Stimulated activated CD8-positive, alpha-beta memory T cell treated with anti-CD3 and anti-CD28 coated beads, Interleukin-12 subunit alpha, Interleukin-12 subunit beta, amount 100 ng/mL, for 24 hours (primary cell): ENCODE results near the gene RNF123.
"Not testable (repeated sequence)": the region's sequence is repeated elsewhere in the genome, so short reads cannot be mapped to it uniquely, and the experiment has no call there.

Experiments
- DNase-seq: peaks from one replicate; pipeline ENCODE4 v3.0.0-alpha.2; 2020; ENCODE audit errors: extremely low read depth

Gene RNF123

DNA sequence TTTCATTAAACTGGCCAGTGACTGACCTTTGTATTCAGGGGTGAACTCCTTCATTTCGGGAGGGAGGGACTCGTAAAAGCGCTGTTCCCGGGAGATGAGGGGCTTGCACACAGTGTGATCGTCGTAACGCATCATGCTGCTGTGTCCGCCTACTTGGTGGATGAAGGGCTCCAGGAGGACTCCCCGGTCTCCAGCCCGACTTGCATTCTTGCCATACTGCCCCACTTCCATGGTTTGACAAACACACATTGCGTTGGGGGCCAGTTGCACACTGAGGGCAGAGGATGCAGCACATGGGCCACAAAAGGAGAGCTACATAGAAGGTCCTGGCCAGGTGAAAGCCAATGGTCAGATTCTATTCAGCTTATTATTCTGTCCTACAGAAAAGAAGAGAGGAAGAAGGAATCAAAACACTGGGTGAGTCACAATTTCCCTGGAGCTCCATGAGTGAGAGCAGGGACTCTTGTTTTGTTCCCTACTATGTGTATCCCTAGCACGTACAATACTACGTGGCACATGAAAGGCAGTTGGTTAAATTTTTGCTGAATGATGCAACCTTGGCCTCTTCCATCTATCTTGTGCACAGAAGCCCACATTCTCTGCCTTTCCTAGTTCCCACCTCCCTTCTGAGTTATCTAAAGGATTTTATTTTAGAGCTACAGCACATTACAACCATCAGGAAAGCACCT lies 58.6 kb downstream of the RNF123 start:
- no peak for DNase-seq

DNA sequence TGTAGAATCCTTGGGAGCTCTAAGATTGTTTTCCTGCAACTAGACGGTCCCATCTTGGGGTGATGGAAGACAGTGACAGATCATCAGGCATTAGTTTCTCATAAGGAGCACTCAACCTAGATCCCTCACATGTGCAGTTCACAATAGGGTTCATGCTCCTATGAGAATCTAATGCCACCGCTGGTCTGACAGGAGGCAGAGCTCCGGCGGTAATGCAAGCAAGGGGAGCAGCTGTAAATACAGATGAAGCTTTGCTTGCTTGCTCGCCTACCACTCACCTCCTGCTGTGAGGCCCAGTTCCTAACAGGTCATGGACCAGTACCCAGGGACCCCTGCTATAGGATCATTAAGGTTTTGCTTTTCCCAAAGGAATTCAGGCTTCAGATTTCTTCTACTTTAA lies 59.5 kb downstream of the RNF123 start:
- not testable (repeated sequence) for DNase-seq

DNA sequence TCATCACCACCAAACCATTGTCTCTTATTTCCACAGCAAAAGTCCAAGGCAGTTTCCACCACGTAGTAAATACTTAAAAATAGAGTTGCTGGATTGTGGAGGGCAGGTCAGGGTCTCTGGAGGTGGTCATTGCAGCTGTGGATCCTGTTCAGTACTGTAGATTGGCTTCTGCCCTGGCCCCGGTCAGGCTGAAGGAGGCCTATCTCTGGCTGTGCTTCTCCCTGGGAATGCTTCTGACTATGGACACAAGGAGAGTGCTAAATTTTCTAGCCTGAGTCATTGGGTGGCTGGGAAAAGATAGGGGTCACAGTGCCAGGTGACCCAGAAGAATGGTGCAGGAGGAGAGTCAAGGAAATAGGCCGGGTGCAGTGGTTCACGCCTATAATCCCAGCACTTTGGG lies 60.7 kb downstream of the RNF123 start:
- no peak for DNase-seq

DNA sequence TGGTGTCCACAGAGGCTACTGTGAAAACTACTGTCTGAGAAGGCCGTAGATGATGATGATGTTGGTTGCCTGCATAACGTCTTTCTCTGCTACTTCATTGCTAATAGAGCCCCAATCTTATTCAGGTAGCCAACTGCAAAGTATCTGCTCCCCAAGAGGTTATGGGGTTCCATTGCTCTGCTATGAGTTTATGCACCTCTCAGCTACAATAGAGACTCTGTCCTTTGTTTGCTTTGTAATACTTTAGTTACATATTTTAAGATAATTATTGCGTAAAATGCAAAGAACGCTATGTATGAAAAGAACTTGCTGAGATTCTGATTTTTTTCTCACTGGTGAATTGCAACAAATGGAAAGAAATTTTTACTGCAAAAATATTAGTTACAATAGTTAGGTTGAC lies 62.1 kb downstream of the RNF123 start:
- no peak for DNase-seq

DNA sequence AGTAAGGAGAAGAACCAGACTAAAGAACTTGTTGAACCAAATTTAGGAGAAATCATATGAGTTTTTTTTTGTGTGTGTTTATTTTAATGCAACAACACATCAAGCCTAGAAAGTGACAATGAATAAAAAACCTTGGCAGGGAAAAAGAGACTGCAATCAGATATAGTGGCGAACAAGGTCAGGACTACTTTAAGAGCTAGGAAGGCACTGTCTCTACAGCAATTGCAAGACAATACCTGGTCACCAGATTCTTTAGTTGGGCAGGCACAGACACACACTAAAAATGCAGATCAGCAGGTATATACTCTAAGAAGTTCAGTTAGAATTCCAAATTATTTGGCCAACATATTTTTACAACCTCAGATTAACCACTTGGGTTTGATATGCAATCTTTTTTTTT lies 65.2 kb downstream of the RNF123 start:
- no peak for DNase-seq

DNA sequence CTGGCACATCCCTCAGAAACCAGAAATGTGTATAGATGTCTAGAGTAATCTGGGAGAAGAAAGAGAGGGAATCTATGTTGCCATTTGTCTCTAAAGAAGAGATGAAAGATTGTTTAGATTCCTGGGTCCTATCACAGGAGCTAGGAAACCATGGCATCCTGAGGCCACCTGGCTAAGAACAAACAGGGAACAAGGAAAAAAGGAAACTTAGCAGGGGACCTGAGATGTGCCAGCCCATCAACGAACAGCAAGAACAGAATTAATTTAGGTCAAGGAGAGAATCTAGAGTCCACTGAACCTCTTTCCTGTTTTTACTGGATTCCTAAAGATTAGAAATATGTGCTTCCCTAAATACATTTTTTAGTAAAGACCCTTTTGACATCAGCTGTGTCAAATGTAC lies 66.7 kb downstream of the RNF123 start:
- no peak for DNase-seq

DNA sequence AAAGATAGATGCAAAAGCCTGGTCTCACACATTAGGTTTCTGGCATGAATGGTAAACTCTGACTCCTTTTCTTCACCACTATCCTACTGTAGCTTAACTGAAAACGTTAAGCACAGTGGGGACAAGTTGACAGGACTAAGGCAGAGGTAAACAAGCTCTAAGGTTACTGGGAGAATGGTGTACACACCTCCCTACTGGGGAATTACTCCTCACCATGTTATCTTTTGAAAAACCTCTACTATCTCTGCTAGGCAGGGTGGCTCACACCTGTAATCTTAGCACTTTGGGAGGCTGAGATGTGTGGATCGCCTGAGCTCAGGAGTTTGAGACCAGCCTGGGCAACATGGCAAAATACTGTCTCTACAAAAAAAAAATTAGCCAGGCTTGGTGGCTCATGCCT lies 67.8 kb downstream of the RNF123 start:
- DNase-seq: no peak

DNA sequence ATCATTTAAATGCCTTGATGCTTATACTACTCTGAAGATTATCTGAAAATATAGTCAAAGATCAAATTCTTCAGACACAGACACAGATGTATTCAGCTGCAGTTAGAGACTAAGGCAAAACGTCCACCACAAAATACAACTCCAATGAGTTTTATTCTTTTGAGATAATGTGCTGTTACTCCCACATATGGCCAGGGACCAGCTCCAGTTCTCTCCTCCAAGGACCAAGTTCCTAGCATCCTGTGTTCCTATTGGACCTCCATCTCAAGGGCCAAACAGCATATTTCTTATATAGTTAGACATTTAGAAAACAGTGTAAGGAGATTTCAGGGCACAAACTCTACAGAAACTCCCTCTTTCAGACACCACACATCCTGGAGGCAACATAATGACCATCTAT lies 69.9 kb downstream of the RNF123 start:
- DNase-seq: no peak

DNA sequence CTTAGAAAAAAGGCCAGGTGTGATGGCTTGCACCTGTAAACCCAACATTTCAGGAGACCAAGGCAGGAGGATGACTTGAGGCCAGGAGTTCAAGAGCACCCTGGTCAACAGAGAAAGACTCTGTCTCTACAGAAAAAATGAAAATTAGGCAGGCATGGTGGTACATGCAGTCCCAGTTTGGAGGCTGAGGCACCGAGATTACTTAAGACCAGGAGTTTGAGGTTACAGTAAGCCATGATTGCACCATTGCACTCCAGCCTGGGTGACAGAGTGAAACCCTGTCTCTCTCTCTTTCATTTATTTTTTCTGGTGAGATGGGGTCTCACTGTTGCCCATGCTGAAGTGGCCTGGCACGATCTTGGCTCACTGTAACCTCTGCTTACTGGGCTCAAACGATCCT lies 72.3 kb downstream of the RNF123 start:
- no peak for DNase-seq

DNA sequence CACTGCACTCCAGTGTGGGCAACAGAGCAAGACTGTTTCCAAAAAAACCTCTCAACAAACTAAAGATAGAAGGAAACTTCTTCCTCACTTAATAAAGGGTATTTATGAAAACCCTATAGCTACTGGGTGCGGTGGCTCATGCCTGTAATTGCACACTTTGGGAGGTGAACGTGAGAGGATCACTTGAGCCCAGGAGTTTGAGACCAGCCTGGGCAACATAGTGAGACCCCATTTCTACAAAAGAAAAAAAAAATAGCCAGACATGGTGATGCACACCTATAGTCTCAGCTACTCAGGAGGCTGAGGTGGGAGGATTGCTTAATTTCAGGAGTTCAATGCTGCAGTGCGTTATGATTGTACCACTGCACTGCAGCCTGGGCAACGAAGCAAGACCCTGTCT lies 74.6 kb downstream of the RNF123 start:
- DNase-seq: no peak

DNA sequence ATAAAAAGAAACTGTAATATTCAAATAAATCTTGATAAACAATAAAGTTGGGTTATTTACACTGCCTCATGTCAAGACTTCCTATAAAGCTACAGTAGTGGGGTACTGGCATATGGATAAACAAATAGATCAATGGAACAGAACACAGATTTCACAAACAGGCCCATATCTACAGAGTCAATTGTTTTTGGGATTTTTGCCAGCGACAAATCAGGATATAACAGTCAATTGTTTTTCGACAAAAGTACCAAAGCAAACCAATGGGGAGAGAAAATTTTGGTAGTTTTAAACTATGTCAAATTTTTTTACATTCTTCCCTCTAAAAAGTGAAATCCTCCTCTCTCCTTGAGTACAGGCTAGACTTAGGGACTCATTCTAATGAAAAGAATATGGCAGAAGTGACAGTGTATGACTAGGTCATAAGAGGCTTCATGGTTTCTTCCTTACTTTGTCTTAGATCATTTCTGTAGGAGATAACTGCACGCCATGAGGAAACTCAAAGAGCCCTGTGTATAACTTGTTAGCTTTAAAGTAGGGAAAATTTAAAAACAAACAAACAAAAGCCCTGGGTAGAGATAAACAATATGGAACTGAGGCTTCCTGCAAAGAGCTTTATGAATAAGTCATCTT lies 80.0 kb downstream of the RNF123 start:
- DNase-seq: no peak

DNA sequence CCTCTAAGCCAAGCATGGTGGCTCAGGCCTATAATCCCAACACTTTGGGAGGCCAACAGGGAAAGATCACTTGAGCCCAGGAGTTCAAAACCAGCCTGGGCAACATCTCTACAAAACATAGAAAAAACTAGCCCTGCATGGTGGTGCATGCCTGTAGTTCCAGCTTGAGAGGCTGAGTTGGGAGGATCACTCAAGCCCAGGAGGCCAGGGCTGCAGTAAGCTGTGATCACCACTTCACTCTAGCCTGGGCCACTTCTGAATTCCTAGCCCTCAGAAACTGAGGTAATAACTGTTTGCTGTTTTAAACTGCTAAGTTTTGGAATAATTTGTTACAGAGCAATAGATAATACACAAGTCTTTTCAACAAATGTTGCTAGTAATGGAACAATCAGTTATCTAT lies 80.6 kb downstream of the RNF123 start:
- no peak for DNase-seq
